Keratinocyte (primary cell): ENCODE measurements around the gene MFAP3L. TPM values are rescaled to one million over a fixed set of nuclear protein-coding genes. Genes with fewer than 3 reads are reported as not detected.

Experiments
- DNase-seq: peaks from one replicate; pipeline ENCODE4 v3.0.0-alpha.2; 2011; ENCODE audit warnings: low read depth, missing footprints, low spot score
- FAIRE-seq: peaks from 2 replicates; lab custom pipeline; 2011; peaks lifted over from hg19 to GRCh38; lab: Jason Lieb, UNC
- H2AFZ ChIP-seq: 2 replicates; pipeline ENCODE4 v1.6.0; 2012; ENCODE audit warnings: low read length, control low read depth, inconsistent platforms; ENCODE audit not compliant: control insufficient read depth
- H3K27ac ChIP-seq: 2 replicates; pipeline ENCODE4 v1.5.1; 2011; ENCODE audit warnings: low read length; ENCODE audit not compliant: control insufficient read depth, insufficient read depth
- H3K27me3 ChIP-seq: 3 replicates; pipeline ENCODE4 v1.6.0; 2011; ENCODE audit warnings: low read length; ENCODE audit not compliant: control insufficient read depth, insufficient read depth; ENCODE audit errors: extremely low read depth
- H3K36me3 ChIP-seq, 2 experiments: 2 replicates in 1 of 2; 3 replicates in 1 of 2; pipeline ENCODE4 v1.5.1; 2011; ENCODE audit warnings: low read length in 2 of 2, mild to moderate bottlenecking in 1 of 2; ENCODE audit not compliant: control insufficient read depth in 2 of 2, insufficient read depth in 2 of 2; ENCODE audit errors: extremely low read depth in 1 of 2
- H3K4me1 ChIP-seq: 3 replicates; pipeline ENCODE4 v1.5.1; 2011; ENCODE audit warnings: low read length; ENCODE audit not compliant: control insufficient read depth, insufficient read depth; ENCODE audit errors: extremely low read depth
- H3K4me2 ChIP-seq: 3 replicates; pipeline ENCODE4 v1.6.0; 2011; ENCODE audit warnings: low read depth, low read length; ENCODE audit not compliant: control insufficient read depth, insufficient read depth; ENCODE audit errors: extremely low read depth
- H3K4me3 ChIP-seq, 3 experiments: fragments of 200-600 bp in 1 of 3; sonication (generic) in 1 of 3; 2 replicates in 2 of 3; 3 replicates in 1 of 3; pipeline ENCODE4 v1.5.1; 2011 to 2016; ENCODE audit warnings: low read length in 3 of 3, mild to moderate bottlenecking in 3 of 3, control low read depth in 2 of 3, inconsistent platforms in 1 of 3, low read depth in 1 of 3, mixed read lengths in 1 of 3, mixed run types in 1 of 3, moderate library complexity in 1 of 3; ENCODE audit not compliant: control insufficient read depth in 2 of 3, insufficient read depth in 2 of 3; ENCODE audit errors: extremely low read depth in 1 of 3
- H3K79me2 ChIP-seq: 2 replicates; pipeline ENCODE4 v1.6.0; 2012; ENCODE audit warnings: low read length; ENCODE audit not compliant: control insufficient read depth, insufficient read depth
- H3K9ac ChIP-seq: 3 replicates; pipeline ENCODE4 v1.6.0; 2011; ENCODE audit warnings: low read length; ENCODE audit not compliant: control insufficient read depth, insufficient read depth; ENCODE audit errors: extremely low read depth
- H3K9me1 ChIP-seq: 3 replicates; pipeline ENCODE4 v1.6.0; 2011; ENCODE audit warnings: low read length; ENCODE audit not compliant: control insufficient read depth, insufficient read depth; ENCODE audit errors: extremely low read depth
- H3K9me3 ChIP-seq: 2 replicates; pipeline ENCODE4 v1.5.1; 2012; ENCODE audit warnings: low read depth, low read length; ENCODE audit not compliant: control insufficient read depth
- H4K20me1 ChIP-seq: 3 replicates; pipeline ENCODE4 v1.6.0; 2011; ENCODE audit warnings: low read length; ENCODE audit not compliant: control insufficient read depth, insufficient read depth; ENCODE audit errors: extremely low read depth
- EZH2 ChIP-seq: IDR thresholded peaks from one replicate; pipeline ENCODE4 v1.6.1; 2012; ENCODE audit warnings: inconsistent platforms, mild to moderate bottlenecking, low read length, moderate library complexity
- dilution Hi-C: fragments of 300-500 bp; cut with MboI; formaldehyde crosslinking; loops from one replicate; pipeline ENCODE4 v1.7.0; 2020; ENCODE audit warnings: low sequenced_read_pairs; ENCODE audit not compliant: extremely low pct_ligation_motif_present
- polyA plus RNA-seq, 5 experiments: library from polyadenylated mRNA; depleted of rRNA in 3 of 5; stranded (reverse) in 3 of 5; stranded (forward) in 1 of 5; unstranded in 1 of 5; fragments of >200 nt; gene quantifications; 1 replicate in 1 of 5; 2 replicates in 3 of 5; 3 replicates in 1 of 5; pipeline versions ENCODE4 v1.2.1 to v1.2.3, GENCODE V29; 2011 to 2012; ENCODE audit warnings: missing spikeins in 2 of 5, low read depth in 1 of 5, low replicate concordance in 1 of 5
- TF ChIP-seq, protein P1 (sequence below), 3 experiments: IDR thresholded peaks in 1 of 3; conservative IDR thresholded peaks in 1 of 3; optimal IDR thresholded peaks in 1 of 3; 2 replicates in 2 of 3; 3 replicates in 1 of 3; pipeline versions ENCODE3 to v1.5.1; 2011; ENCODE audit warnings: low read length in 3 of 3, mild to moderate bottlenecking in 3 of 3, moderate library complexity in 2 of 3, control low read depth in 1 of 3, inconsistent platforms in 1 of 3; ENCODE audit not compliant: insufficient read depth in 2 of 3; ENCODE audit errors: extremely low read depth in 1 of 3

Gene MFAP3L
- polyA plus RNA-seq, 1 donor (not counting 4 experiments of a cell fraction or from before 2014, with no cell fraction given): 7.6 TPM

DNA sequence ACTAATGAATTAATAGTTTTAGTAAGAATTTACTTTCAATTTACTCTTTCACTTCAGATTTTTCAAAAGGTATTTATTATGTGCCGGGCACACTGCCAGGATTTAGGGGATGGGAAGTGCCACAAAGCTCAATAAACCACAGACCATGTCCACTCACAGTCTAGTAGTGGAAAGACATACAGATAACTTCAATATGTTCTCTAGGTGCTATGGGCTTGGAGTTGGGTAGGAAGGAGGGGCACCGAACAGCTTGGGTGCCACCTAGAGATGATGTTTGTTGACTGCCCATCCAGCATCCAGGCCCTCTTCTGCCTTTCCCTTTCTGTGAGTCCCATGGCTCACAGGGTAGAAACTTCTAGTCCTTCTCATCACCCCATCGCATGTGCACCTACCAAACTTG, 17.8 kb downstream of the MFAP3L start:
- H3K4me1 ChIP-seq: no peaks in the 10 kb centered on the region
- H3K9me1 ChIP-seq: no peaks in the 10 kb centered on the region
- H4K20me1 ChIP-seq: no peaks in the 10 kb centered on the region
- no peaks in the 10 kb centered on the region for H3K79me2 ChIP-seq
- no peaks in the 10 kb centered on the region for H3K27me3 ChIP-seq
- no peak overlapping the region for H3K9ac ChIP-seq
- H3K36me3 ChIP-seq: no peaks in the 10 kb centered on the region
- no peak for FAIRE-seq
- no peak overlapping the region for H2AFZ ChIP-seq
- no peak for TF ChIP-seq EZH2
- TF ChIP-seq, protein P1, sequence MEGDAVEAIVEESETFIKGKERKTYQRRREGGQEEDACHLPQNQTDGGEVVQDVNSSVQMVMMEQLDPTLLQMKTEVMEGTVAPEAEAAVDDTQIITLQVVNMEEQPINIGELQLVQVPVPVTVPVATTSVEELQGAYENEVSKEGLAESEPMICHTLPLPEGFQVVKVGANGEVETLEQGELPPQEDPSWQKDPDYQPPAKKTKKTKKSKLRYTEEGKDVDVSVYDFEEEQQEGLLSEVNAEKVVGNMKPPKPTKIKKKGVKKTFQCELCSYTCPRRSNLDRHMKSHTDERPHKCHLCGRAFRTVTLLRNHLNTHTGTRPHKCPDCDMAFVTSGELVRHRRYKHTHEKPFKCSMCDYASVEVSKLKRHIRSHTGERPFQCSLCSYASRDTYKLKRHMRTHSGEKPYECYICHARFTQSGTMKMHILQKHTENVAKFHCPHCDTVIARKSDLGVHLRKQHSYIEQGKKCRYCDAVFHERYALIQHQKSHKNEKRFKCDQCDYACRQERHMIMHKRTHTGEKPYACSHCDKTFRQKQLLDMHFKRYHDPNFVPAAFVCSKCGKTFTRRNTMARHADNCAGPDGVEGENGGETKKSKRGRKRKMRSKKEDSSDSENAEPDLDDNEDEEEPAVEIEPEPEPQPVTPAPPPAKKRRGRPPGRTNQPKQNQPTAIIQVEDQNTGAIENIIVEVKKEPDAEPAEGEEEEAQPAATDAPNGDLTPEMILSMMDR (optimal IDR thresholded peaks at IDR 0.05 in 1 of 3, IDR thresholded peaks at IDR 0.05 in 1 of 3, conservative IDR thresholded peaks at IDR 0.05 in 1 of 3; ENCODE audit: extremely low read depth in 1 of 3, insufficient read depth in 2 of 3, low read length in 3 of 3): peak in 1 of 3 experiments; percentile 62
- H3K4me2 ChIP-seq: no peak overlapping the region
- no peak overlapping the region for H3K27ac ChIP-seq
- dilution Hi-C loops: no loop called here
- no peak overlapping the region for H3K4me3 ChIP-seq
- no peak for DNase-seq
- no peaks in the 10 kb centered on the region for H3K9me3 ChIP-seq

DNA sequence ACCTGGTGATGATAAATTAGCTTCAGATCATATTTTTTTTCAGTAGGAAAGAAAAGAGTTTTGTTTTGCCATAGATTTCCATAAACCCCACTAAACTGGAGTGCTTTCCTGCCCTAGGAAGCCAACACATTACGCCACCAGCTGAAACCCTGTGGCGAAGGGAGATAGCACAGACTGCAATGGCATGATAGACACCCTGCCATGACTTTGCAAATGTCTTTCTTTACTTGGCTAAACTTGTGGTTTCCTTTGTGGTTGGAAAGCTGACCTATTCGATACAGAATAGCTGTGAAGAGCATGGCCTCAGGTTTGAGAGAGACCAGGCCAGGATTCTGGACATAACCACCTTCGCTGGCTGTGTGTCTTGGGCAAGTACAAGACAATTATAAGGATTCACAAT, 19.1 kb downstream of the MFAP3L start:
- Histone ChIP-seq H3K27ac (no peak overlapping the region), H3K36me3 (no peaks in the 10 kb centered on the region), H3K27me3 (no peaks in the 10 kb centered on the region), H2AFZ (no peak overlapping the region), H3K4me1 (no peaks in the 10 kb centered on the region), H3K9me1 (no peaks in the 10 kb centered on the region), H4K20me1 (no peaks in the 10 kb centered on the region), H3K4me2 (no peak overlapping the region), H3K9me3 (no peaks in the 10 kb centered on the region), H3K4me3 (no peak overlapping the region), H3K9ac (no peak overlapping the region), H3K79me2 (no peaks in the 10 kb centered on the region)
- TF ChIP-seq, protein P1 (optimal IDR thresholded peaks at IDR 0.05 in 1 of 3, IDR thresholded peaks at IDR 0.05 in 1 of 3, conservative IDR thresholded peaks at IDR 0.05 in 1 of 3; ENCODE audit: extremely low read depth in 1 of 3, insufficient read depth in 2 of 3, low read length in 3 of 3): no peak
- no peak for TF ChIP-seq EZH2
- no peak for FAIRE-seq
- no peak for DNase-seq
- dilution Hi-C loops: no loop called here
